HuH-7.5 (cell line): ENCODE measurements around the gene EML4.

ENCODE experiments used
- DNase-seq: peaks from one replicate; pipeline ENCODE4 v3.0.0; 2011; ENCODE audit warnings: low spot score

Gene EML4

GRCh38 chr2:42138163-42139015 is 30.8 kb upstream of the EML4 start:
- DNase-seq: no peak

GRCh38 chr2:42139101-42139500 is 30.1 kb upstream of the EML4 start:
- DNase-seq: no peak

GRCh38 chr2:42140496-42140895 is 28.7 kb upstream of the EML4 start:
- no peak for DNase-seq

GRCh38 chr2:42141687-42142546 is 27.2 kb upstream of the EML4 start:
- DNase-seq: peak; percentile 30

- no peak for DNase-seq
These were observed 26.5 kb upstream of the EML4 start for GRCh38 chr2:42142547-42143184.

- DNase-seq: no peak
These were observed 21.4 kb upstream of the EML4 start for GRCh38 chr2:42147641-42148274.

GRCh38 chr2:42150159-42150558 is 19.0 kb upstream of the EML4 start:
- DNase-seq: no peak

GRCh38 chr2:42153944-42154581 is 15.1 kb upstream of the EML4 start:
- no peak for DNase-seq

GRCh38 chr2:42156721-42157120 is 12.4 kb upstream of the EML4 start:
- no peak for DNase-seq

GRCh38 chr2:42161444-42161843 is 7.7 kb upstream of the EML4 start:
- no peak for DNase-seq

GRCh38 chr2:42163444-42164045 is 5.6 kb upstream of the EML4 start:
- DNase-seq: no peak

- DNase-seq: no peak
These were observed 5.1 kb upstream of the EML4 start for GRCh38 chr2:42164046-42164445.

- no peak for DNase-seq
These were observed 4.2 kb upstream of the EML4 start for GRCh38 chr2:42164971-42165370.

- no peak for DNase-seq
These were observed 1.7 kb upstream of the EML4 start for GRCh38 chr2:42167458-42167857.

- DNase-seq: no peak
These were observed 574 bp upstream of the EML4 start for GRCh38 chr2:42168459-42169099.

GRCh38 chr2:42169874-42170521 is 845 bp downstream of the EML4 start:
- DNase-seq: no peak

GRCh38 chr2:42170619-42171395 is 1.7 kb downstream of the EML4 start:
- DNase-seq: no peak

GRCh38 chr2:42171396-42171980 is 2.3 kb downstream of the EML4 start:
- DNase-seq: no peak

- no peak for DNase-seq
These were observed 2.9 kb downstream of the EML4 start for GRCh38 chr2:42172020-42172419.
